ENCODE results near the gene HACD1. TPM values are rescaled to one million over a fixed set of nuclear protein-coding genes. Genes with fewer than 3 reads are reported as not detected.
"Not testable (repeated sequence)": the region's sequence is repeated elsewhere in the genome, so short reads cannot be mapped to it uniquely, and the experiment has no call there.

The HACD1 gene
- total RNA-seq, 1 experiment from 2014 or later = 157 TPM

- DNase-seq (ENCODE audit: low spot score) = peak; percentile 90
These were observed 26.2 kb upstream of the HACD1 start for GRCh38 chr10:17643339-17643754.

- no peak for DNase-seq (ENCODE audit: low spot score)
These were observed 23.2 kb upstream of the HACD1 start for GRCh38 chr10:17640331-17640816.

GRCh38 chr10:17637869-17638268 lies 20.7 kb upstream of the HACD1 start:
- no peak for DNase-seq (ENCODE audit: low spot score)

GRCh38 chr10:17633353-17633752 lies 16.2 kb upstream of the HACD1 start:
- DNase-seq (ENCODE audit: low spot score) = no peak

GRCh38 chr10:17632590-17632989 lies 15.4 kb upstream of the HACD1 start:
- not testable (repeated sequence) for DNase-seq (ENCODE audit: low spot score)

- DNase-seq (ENCODE audit: low spot score) = no peak
These were observed 9.5 kb upstream of the HACD1 start for GRCh38 chr10:17626656-17627055.

GRCh38 chr10:17624996-17625395 lies 7.8 kb upstream of the HACD1 start:
- DNase-seq (ENCODE audit: low spot score) = no peak

- no peak for DNase-seq (ENCODE audit: low spot score)
These were observed 4.9 kb upstream of the HACD1 start for GRCh38 chr10:17622061-17622460.

GRCh38 chr10:17616403-17617030 lies 657 bp downstream of the HACD1 start:
- peak; percentile 57 for DNase-seq (ENCODE audit: low spot score)

- DNase-seq (ENCODE audit: low spot score) = no peak
These were observed 7.6 kb downstream of the HACD1 start for GRCh38 chr10:17609523-17610079.

- peak; percentile 65 for DNase-seq (ENCODE audit: low spot score)
These were observed 9.4 kb downstream of the HACD1 start for GRCh38 chr10:17607603-17608332.

GRCh38 chr10:17607060-17607459 lies 10.1 kb downstream of the HACD1 start:
- DNase-seq (ENCODE audit: low spot score) = no peak

GRCh38 chr10:17606547-17607040 lies 10.6 kb downstream of the HACD1 start:
- DNase-seq (ENCODE audit: low spot score) = no peak

- no peak for DNase-seq (ENCODE audit: low spot score)
These were observed 11.2 kb downstream of the HACD1 start for GRCh38 chr10:17605936-17606335.

- peak; percentile 39 for DNase-seq (ENCODE audit: low spot score)
These were observed 18.1 kb downstream of the HACD1 start for GRCh38 chr10:17599089-17599488.

- no peak for DNase-seq (ENCODE audit: low spot score)
These were observed 19.8 kb downstream of the HACD1 start for GRCh38 chr10:17597386-17597785.

- no peak for DNase-seq (ENCODE audit: low spot score)
These were observed 26.1 kb downstream of the HACD1 start for GRCh38 chr10:17590969-17591645.

- DNase-seq (ENCODE audit: low spot score) = not testable (repeated sequence)
These were observed 27.9 kb downstream of the HACD1 start for GRCh38 chr10:17589316-17589715.

- DNase-seq (ENCODE audit: low spot score) = no peak
These were observed 28.8 kb downstream of the HACD1 start for GRCh38 chr10:17588420-17588819.

GRCh38 chr10:17587321-17587720 lies 29.9 kb downstream of the HACD1 start:
- not testable (repeated sequence) for DNase-seq (ENCODE audit: low spot score)

GRCh38 chr10:17586821-17587234 lies 30.3 kb downstream of the HACD1 start:
- DNase-seq (ENCODE audit: low spot score) = peak; percentile 31

- DNase-seq (ENCODE audit: low spot score) = no peak
These were observed 32.2 kb downstream of the HACD1 start for GRCh38 chr10:17585016-17585415.
